GM12872 (cell line): ENCODE results near the gene CEACAM1.

Experiments used
- TF ChIP-seq, protein P1 (sequence below): IDR thresholded peaks from 3 replicates; pipeline ENCODE4 v1.5.1; 2011; ENCODE audit warnings: low read depth, mild to moderate bottlenecking, low read length, moderate library complexity; ENCODE audit not compliant: insufficient read depth

The CEACAM1 gene

DNA sequence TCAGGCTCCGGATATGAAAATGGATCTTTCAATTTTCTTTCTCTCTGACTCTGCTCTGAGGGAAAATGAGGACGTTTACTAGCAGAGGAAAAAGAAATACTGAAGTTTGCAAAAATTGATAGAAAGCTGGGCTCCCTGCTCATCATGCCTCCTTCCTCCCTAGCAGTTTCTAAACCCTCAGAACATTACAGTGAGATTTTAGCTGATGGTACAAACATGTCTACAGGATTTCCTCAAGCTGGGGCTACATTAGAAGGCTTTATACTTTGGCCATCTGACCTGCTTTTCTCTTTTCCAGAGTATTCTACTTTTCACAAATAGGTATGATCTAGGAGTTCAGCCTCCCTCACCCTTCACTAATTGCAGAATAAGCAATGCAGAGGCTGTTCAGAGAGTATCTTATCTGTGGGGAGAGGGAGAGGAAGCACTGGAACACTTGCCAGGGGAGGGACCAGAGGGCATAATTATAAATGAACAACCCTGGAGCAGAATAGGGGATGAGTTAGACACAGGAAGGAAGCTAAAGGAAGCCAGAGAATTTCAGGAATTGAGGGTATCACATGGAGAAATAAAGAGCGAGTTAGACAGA lies 30.0 kb downstream of the CEACAM1 start:
- TF ChIP-seq, protein P1, sequence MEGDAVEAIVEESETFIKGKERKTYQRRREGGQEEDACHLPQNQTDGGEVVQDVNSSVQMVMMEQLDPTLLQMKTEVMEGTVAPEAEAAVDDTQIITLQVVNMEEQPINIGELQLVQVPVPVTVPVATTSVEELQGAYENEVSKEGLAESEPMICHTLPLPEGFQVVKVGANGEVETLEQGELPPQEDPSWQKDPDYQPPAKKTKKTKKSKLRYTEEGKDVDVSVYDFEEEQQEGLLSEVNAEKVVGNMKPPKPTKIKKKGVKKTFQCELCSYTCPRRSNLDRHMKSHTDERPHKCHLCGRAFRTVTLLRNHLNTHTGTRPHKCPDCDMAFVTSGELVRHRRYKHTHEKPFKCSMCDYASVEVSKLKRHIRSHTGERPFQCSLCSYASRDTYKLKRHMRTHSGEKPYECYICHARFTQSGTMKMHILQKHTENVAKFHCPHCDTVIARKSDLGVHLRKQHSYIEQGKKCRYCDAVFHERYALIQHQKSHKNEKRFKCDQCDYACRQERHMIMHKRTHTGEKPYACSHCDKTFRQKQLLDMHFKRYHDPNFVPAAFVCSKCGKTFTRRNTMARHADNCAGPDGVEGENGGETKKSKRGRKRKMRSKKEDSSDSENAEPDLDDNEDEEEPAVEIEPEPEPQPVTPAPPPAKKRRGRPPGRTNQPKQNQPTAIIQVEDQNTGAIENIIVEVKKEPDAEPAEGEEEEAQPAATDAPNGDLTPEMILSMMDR = no peak

DNA sequence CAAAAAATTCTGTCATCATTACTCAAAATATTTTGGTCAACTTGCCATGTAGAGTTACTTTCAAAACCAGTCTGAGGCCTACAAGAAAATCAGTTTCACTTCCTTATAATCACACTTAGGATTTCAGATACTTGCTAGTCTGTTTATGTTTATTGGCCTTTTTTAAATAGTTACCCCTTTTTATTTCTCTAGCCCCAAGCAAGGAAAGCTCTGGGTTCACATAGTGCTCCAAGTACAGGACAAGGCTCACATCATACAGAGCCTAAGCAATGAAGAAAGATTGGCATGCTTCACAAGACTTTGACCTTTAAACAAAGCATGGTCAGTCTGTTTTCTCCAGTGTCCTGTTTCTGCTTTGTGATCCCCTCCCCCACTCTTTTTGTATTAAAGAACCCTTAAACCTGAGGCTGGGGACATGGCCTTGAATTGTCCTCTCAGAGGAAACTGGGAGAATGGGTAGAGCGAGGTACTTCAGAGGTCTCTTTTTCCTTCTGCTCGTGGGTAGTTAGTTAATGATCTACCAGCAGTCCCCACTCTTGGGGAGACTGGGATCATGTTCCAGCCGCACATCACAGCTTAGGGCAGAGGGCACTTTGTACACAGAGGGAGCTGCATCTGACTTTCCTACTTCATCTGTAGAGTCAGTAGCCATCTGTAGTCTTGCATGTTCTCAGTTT lies 30.7 kb downstream of the CEACAM1 start:
- TF ChIP-seq, protein P1 = no peak

DNA sequence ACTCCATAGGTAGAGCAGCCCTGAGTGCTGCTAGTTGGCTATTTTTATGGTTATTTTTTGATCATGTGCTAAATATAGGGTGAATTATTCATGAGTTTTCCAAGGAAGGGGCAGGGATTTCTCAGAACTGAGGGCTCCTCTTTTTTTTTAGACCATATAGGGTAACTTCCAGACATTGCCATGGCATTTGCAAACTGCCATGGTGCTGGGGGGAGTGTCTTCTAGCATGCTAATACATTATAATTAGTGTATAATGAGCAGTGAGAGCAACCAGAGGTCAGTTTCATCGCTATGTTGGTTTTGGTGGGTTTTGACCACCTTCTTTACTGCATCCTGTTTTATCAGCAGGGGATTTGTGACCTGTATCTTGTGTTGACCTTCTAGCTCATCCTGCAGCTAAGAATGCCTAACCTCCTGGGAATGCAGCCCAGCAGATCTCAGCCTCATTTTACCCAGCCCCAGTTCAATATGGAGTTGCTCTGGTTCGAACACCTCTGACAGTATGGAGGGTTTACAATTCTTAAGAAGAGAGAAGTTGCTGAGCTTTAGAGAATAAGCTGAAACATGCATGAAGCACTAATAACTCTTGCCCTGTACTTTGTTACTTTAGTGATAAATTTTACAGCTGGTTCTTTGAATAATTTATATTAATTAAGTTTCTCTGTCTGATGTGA lies 31.7 kb downstream of the CEACAM1 start:
- TF ChIP-seq, protein P1 = no peak

DNA sequence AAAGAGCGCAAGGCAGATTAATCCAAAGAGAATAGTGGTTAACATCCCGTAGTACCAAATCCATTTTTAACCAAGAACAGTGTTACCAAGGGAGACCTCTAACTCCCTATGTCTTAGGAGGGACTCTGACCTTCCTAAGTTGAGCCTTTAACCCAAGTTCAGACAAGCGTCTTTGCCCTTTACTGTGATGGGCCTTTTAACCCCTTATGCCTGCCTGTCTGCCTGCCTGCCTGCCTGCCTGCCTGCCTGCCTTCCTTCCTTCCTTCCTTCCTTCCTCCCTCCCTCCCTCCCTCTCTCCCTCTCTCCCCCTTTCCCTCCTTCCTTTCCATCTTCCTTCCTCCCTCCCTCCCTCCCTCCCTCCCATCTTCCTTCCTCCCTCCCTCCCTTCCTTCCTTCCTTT lies 32.6 kb downstream of the CEACAM1 start:
- TF ChIP-seq, protein P1 = no peak

DNA sequence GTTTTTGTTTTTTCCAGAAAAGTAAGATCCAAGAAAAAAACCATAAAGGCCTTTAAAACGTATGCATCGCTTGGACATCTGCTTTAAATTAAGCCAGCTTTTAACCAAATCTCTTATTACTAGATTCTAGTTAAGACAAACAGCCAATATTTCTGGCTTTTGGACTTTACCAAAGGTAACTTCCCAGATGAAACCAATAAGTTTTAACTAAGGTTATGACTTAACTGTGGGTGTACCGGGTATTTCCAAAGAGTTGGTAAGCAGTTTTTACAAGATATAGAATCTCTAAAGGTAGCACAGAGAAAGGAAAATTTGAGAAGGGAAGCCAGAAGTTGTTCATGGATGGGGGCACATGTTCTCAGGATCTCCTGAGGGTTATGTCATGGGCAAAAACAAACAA lies 34.0 kb downstream of the CEACAM1 start:
- TF ChIP-seq, protein P1 = no peak

DNA sequence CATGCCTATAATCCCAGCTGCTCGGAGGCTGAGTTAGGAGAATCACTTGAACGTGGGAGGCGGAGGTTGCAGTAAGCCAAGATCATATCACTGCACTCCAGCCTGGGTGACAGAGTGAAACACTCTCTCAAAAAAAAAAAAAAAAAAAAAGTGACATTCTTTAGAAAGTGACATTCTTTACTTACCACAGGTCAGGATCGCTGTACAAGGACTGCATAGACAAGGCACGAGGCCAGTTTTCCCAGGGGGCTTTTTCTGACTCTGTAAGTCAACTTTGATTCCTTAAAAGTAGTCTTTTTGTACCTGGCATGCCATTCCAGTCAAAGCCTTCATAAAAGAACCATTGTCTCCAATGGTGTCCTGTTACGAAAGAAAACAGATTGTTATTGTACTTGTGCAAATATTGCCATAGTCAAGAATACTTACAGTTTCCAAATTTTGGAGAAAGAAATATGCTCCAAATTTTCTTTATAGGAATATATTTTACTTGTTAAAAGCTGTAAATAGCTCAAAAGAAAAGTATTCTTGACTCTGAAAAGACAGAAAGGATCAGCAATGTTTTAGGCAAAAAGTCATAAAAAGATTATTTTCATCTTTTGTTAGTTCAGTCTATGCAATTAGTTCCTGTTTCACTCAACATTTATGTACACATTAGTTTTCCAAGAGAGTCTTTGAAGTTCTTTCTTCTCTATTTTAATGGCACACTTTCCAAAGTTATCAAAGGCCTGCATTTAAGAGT lies 39.3 kb downstream of the CEACAM1 start:
- TF ChIP-seq, protein P1 = no peak

DNA sequence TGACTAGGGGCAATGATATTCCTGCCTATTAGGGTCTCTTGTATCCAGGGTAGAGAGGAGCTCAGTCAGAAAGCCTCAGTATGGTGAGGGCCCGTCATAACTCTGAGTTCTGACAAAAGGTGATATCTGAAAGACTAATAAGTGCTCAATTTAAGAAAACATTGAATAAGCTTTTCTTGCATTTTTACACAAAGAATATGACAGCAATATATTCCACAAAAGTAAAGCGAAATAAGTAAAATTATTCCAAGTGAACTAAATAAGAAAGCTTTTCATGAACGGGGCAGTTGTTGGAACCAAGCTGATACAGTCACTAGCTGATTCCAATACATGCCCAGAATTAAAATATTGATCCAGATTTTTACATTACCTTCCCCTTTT lies 40.5 kb downstream of the CEACAM1 start:
- TF ChIP-seq, protein P1 = no peak
